Liver (tissue), 9 donors: ENCODE measurements around the gene FBXW9. TPM values are rescaled to one million over a fixed set of nuclear protein-coding genes. Genes with fewer than 3 reads are reported as not detected.

ENCODE experiments used
- DNase-seq: peaks from one replicate; pipeline ENCODE4 v3.0.0-alpha.2; 2017; ENCODE audit warnings: low spot score
- H3K27ac ChIP-seq, 2 donors: one replicate each; pipeline ENCODE4 v1.7.0; 2013; ENCODE audit warnings: inconsistent platforms in 2 of 2, low read length in 2 of 2, control low read depth in 1 of 2, low read depth in 1 of 2, mild to moderate bottlenecking in 1 of 2
- H3K27me3 ChIP-seq, 4 donors: one replicate each; pipeline versions ENCODE4 v1.6.1 to v1.7.0; 2013; ENCODE audit warnings: low read length in 3 of 4, inconsistent platforms in 1 of 4, mild to moderate bottlenecking in 1 of 4, moderate library complexity in 1 of 4; ENCODE audit not compliant: control insufficient read depth in 4 of 4, insufficient read depth in 4 of 4
- H3K36me3 ChIP-seq, 4 donors: one replicate each; pipeline versions ENCODE4 v1.6.1 to v1.7.0; 2013; ENCODE audit warnings: low read length in 3 of 4, mild to moderate bottlenecking in 3 of 4, low read depth in 1 of 4, moderate library complexity in 1 of 4; ENCODE audit not compliant: control insufficient read depth in 4 of 4, insufficient read depth in 3 of 4
- H3K4me1 ChIP-seq, 4 donors: one replicate each; pipeline versions ENCODE4 v1.6.1 to v1.7.0; 2013; ENCODE audit warnings: low read length in 3 of 4, mild to moderate bottlenecking in 3 of 4, moderate library complexity in 1 of 4; ENCODE audit not compliant: control insufficient read depth in 4 of 4, insufficient read depth in 4 of 4
- H3K4me3 ChIP-seq, 3 donors: one replicate each; pipeline versions ENCODE4 v1.6.1 to v1.7.0; 2013; ENCODE audit warnings: low read length in 3 of 3, control low read depth in 1 of 3, low read depth in 1 of 3, mild to moderate bottlenecking in 1 of 3
- H3K9ac ChIP-seq, 2 donors: one replicate each; pipeline ENCODE4 v1.7.0; 2013; ENCODE audit warnings: low read length in 2 of 2, mild to moderate bottlenecking in 2 of 2, moderate library complexity in 2 of 2, control low read depth in 1 of 2, low read depth in 1 of 2
- H3K9me3 ChIP-seq, 4 donors: one replicate each; pipeline versions ENCODE4 v1.6.1 to v1.7.0; 2013; ENCODE audit warnings: low read length in 3 of 4; ENCODE audit not compliant: control insufficient read depth in 4 of 4
- CTCF ChIP-seq: fragments of 150-350 bp; IDR thresholded peaks from 2 replicates; pipeline ENCODE4 v1.5.1; 2017; ENCODE audit warnings: improper control_type of control experiment, low read depth, low read length; ENCODE audit not compliant: missing input control
- FOXA1 ChIP-seq: IDR thresholded peaks from 2 replicates; pipeline ENCODE4 v1.6.1; 2016; ENCODE audit warnings: antibody characterized with exemption
- GABPA ChIP-seq, 2 donors: IDR thresholded peaks in 1 of 2; conservative IDR thresholded peaks in 1 of 2; 2 replicates each; pipeline ENCODE4 v1.6.1; 2016; ENCODE audit warnings: antibody characterized with exemption in 2 of 2, mild to moderate bottlenecking in 1 of 2, moderate library complexity in 1 of 2
- HNF4A ChIP-seq, 2 donors: conservative IDR thresholded peaks; 2 replicates each; pipeline ENCODE4 v1.6.1; 2016; ENCODE audit warnings: antibody characterized with exemption in 2 of 2, mild to moderate bottlenecking in 2 of 2
- HNF4G ChIP-seq: IDR thresholded peaks from 2 replicates; pipeline ENCODE4 v1.6.1; 2016; ENCODE audit warnings: antibody characterized with exemption
- JUND ChIP-seq, 2 donors: IDR thresholded peaks; 2 replicates each; pipeline ENCODE4 v1.6.1; 2016; ENCODE audit warnings: antibody characterized with exemption in 2 of 2
- MAX ChIP-seq: IDR thresholded peaks from 2 replicates; pipeline ENCODE4 v1.6.1; 2016; ENCODE audit warnings: antibody characterized with exemption
- NR2F2 ChIP-seq: IDR thresholded peaks from 2 replicates; pipeline ENCODE4 v1.6.1; 2016; ENCODE audit warnings: antibody characterized with exemption
- RXRA ChIP-seq, 2 donors: IDR thresholded peaks; 2 replicates each; pipeline ENCODE4 v1.6.1; 2017 to 2018; ENCODE audit warnings: antibody characterized with exemption in 2 of 2, mild to moderate bottlenecking in 1 of 2
- SP1 ChIP-seq: IDR thresholded peaks from 2 replicates; pipeline ENCODE4 v1.6.1; 2018; ENCODE audit warnings: antibody characterized with exemption, mild to moderate bottlenecking
- YY1 ChIP-seq: IDR thresholded peaks from 2 replicates; pipeline ENCODE4 v1.6.1; 2016; ENCODE audit warnings: antibody characterized with exemption, mild to moderate bottlenecking
- ZBTB33 ChIP-seq: IDR thresholded peaks from 2 replicates; pipeline ENCODE4 v1.6.1; 2016; ENCODE audit warnings: antibody characterized with exemption
- WGBS: extraction: QIAGEN DNeasy Blood & Tissue Kit; methylation state at CpG from one replicate; pipeline ENCODE4 v1.1.7; 2013; 5-methylcytosine and 5-hydroxymethylcytosine counted together
- polyA plus RNA-seq, 2 donors: library from polyadenylated mRNA; stranded (reverse) in 1 of 2; unstranded in 1 of 2; fragments of 200-250 nt in 1 of 2; fragments of >200 nt in 1 of 2; fragmentation: Nextera tagmentation in 1 of 2; extraction: Ambion mirVana in 1 of 2; gene quantifications; one replicate each; pipeline versions ENCODE4 v1.2.1 to v1.2.3, GENCODE V29; 2013 to 2015
- total RNA-seq, 2 donors: library from RNA; depleted of rRNA; stranded (reverse); fragments of >200 nt; gene quantifications; one replicate each; pipeline ENCODE4 v1.2.3, GENCODE V29; 2014
- donor health status: healthy.
- donor health status: healthy.
- donor health status: healthy.
- donor health status: healthy.
- donor health status: healthy.

Gene FBXW9
- total and polyA plus RNA-seq, 4 donors = 2.3 to 4.0 (median 3.0) TPM

- TF ChIP-seq ZBTB33 (no peak), SP1 (no peak), RXRA (IDR thresholded peaks at IDR 0.05) (no peak), FOXA1 (no peak), CTCF (no peak)
These were observed 30.7 kb downstream of the FBXW9 start (continued) for GRCh38 chr19:12665671-12666264.

GRCh38 chr19:12665281-12665573 is 31.2 kb downstream of the FBXW9 start:
- Histone ChIP-seq H3K9me3 (no peaks in the 10 kb centered on the region), H3K27ac (no peak overlapping the region), H3K27me3 (no peaks in the 10 kb centered on the region), H3K4me1 (peaks cover 13 to 40% (median 34%) of the 10 kb centered on the region in 4 donors), H3K9ac (no peak overlapping the region), H3K36me3 (peaks cover 0 to 21% (median 11%) of the 10 kb centered on the region in 4 donors), H3K4me3 (no peak overlapping the region)
- no peak for DNase-seq
- TF ChIP-seq GABPA (IDR thresholded peaks at IDR 0.05 in 1 of 2, conservative IDR thresholded peaks at IDR 0.05 in 1 of 2) (peak in 1 of 2 donors; percentile 39), MAX (no peak), NR2F2 (no peak), HNF4A (conservative IDR thresholded peaks at IDR 0.05) (no peak), YY1 (no peak)
- WGBS = 85% methylated on average over 10 of the region's 10 CpGs

DNA sequence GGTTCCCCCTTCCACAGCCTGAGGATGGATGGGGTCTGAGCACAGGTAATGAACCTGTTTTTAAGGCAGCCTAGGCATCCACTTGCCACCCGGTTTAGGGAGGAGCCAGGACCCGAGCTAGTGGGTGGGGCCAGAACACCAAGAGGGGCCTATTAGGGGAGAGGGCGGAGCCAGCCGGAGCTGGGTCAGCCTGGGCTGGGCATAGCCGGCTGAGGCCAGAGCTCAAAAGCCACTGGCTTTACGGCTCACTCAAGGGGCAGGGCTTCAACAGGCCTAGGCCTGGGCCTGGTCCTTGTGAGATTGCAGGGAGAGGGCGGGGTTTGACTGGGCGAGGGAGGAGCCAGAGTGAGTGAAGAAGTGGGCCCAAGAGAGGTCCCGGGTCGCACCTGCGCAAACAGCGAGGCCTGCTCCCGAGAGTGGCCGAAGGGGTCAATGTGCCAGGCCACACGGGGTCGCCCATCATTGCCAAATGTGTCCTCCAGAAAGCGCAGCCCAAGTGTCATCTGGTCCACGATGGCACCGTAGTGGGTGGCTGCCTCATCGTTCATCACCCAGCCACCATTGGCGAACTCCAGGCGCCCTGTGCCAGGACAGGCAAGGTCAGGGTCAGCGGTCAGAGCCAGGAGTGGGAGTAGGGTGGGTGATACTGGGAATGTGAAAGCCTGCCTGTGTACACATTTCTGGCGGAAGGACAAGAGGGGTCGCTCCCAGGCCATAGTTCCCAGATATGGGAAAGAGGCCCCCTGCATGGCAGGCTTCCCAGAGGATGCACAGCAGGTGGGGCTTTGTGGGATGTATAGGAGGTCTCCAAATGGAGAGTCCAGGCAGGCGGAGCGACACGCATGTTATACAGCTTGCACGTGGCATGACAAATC is 31.8 kb downstream of the FBXW9 start:
- 88% methylated on average over 29 of the region's 29 CpGs for WGBS
- no peak for TF ChIP-seq CTCF
- TF ChIP-seq ZBTB33 = no peak
- TF ChIP-seq MAX = no peak
- TF ChIP-seq SP1 = no peak
- no peak for TF ChIP-seq FOXA1
- no peak for TF ChIP-seq NR2F2
- TF ChIP-seq HNF4G = no peak
- no peak for TF ChIP-seq JUND (IDR thresholded peaks at IDR 0.05)

More for the DNA sequence above, 31.8 kb downstream of the FBXW9 start:
- peak; percentile 77 for DNase-seq
- H3K36me3 ChIP-seq = peaks cover 0 to 24% (median 11%) of the 10 kb centered on the region in 4 donors
- peaks cover 11 to 35% (median 30%) of the 10 kb centered on the region in 4 donors for H3K4me1 ChIP-seq
- H3K27me3 ChIP-seq = no peaks in the 10 kb centered on the region
- no peak overlapping the region for H3K27ac ChIP-seq
- H3K9me3 ChIP-seq = no peaks in the 10 kb centered on the region
- H3K4me3 ChIP-seq = no peak overlapping the region
- H3K9ac ChIP-seq = no peak overlapping the region
